DMS79 treated with DMSO at 0.1 percent for 48 hours (cell line): ENCODE data around the gene FMN1.

ENCODE experiments used
- DNase-seq: peaks from one replicate; lab custom pipeline; 2025; lab: John Stamatoyannopoulos, UW

The FMN1 gene

DNA sequence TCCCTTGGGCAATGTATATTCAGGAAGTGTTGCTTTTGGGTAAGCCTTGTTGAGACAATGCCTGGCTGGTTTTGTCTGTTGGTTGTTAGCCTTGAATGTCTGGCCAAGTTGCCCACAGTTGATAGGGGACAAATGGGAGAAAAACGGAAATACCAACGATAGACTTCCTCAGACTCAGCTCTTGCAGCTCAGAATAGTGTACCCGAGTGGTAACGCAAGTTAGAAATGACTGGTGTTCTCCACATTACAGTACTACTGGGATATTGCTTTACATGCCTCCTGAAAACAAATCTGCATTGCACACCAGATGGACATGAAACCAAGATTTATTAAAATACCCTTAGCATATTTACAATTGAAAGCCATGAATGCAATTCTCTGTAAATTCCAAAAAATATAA, 429.3 kb downstream of the FMN1 start:
- DNase-seq: no peak

DNA sequence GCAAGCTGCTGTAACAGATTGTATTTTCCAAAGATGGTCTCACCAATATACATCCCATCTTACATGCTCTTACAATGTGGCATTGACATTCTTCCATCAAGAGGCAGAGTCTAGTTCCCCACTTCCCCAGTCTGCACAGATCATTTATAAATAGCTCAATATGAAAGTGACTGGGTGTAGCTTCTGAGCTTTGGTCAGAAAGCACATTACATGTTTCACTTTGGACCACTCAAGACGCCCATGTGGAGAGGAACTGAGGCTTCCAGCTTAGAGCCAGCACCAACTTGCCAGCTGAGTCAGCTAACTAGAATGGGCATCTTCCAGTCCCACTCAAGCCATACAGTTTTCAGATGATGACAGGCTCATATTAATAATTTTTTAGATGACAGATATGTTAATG, 431.2 kb downstream of the FMN1 start:
- DNase-seq: no peak

DNA sequence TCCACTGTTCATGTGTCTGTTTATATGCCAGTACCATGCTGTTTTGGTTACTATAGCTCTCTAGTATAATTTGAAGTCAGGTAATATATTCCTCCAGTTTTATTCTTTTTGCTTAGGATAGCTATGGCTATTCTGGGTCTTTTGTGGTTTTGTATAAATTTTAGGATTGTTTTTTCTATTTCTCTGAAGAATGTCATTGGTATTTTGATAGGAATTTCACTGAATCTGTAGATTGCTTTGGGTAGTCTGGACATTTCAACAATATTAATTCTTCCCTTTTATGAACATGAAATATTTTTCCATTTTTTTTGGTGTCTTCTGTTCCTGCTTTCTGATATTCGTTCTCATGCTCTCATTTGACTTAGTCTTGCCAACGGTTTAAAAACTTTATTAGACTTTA, 437.1 kb downstream of the FMN1 start:
- DNase-seq: no peak

DNA sequence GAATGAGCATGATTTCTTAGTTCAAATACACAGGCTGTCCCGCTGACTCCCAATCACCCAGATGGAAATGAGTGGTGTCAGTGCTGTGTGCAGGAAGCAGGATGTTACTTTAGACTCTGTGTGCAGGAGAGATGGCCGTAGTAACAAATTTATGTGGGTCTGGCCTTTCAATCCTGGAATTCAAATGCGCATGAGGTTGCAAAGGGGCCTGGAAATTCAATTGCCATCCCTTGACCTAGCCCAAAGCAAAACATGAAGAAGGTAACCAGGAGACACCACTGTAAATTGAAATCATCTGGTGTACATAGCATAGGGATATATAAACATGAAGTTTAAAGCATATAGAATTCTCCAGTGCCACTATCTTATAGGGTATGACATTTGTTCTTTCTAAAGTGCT, 443.5 kb downstream of the FMN1 start:
- DNase-seq: no peak

DNA sequence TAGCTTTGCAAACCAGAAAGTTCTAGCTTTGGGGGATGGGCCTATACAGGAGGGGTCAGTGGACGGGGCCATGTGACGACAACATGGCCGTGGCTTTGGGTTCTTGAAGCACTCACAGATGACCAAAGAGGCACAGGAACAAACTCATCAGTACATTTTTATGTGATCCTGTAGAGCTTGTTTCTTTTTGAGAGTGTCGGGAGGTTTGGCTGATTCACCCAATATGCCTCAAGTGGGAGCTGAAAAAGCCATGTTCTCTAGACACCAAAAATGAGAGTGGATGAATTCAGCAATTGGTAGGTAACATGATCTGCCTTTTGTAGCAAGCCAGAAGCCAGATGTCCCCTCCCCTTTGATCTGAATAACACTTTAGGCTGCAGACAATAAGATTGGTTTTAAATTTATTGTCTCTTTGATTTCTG, 446.6 kb downstream of the FMN1 start:
- DNase-seq: peak; percentile 36

DNA sequence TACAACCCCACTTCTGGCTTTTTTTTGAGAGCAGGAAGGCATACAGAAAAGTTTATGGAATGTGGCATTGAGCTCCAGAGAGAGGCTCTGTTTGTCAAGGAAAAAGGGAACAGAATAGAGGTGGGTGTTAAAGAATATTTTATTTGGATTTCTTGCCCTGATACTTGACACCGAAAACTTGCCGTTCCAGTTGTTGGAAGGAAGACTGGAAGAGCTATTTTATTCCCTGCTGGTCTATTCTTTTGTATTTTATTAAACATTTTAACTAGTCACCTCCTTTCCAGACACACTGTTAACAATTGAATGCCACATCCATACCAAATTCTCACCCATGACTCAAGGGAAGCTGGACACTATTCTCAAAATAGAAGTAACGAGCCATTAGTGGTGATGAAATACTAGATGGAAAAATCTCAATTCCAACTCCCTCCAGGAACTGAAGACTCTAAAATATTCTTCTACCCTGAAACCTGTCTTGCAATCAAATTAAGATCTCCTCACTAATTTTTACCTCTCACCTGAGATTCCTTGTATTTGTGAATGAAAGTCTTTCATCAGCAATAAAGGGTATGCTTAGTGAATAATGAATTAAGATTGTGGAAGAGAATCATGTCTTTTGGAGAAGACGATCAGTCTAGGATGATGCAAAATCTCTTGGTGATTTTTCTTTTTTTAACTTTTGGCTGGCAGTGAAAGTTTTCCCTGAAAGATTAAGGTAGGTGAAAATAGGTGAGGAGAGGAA, 448.2 kb downstream of the FMN1 start:
- DNase-seq: no peak

DNA sequence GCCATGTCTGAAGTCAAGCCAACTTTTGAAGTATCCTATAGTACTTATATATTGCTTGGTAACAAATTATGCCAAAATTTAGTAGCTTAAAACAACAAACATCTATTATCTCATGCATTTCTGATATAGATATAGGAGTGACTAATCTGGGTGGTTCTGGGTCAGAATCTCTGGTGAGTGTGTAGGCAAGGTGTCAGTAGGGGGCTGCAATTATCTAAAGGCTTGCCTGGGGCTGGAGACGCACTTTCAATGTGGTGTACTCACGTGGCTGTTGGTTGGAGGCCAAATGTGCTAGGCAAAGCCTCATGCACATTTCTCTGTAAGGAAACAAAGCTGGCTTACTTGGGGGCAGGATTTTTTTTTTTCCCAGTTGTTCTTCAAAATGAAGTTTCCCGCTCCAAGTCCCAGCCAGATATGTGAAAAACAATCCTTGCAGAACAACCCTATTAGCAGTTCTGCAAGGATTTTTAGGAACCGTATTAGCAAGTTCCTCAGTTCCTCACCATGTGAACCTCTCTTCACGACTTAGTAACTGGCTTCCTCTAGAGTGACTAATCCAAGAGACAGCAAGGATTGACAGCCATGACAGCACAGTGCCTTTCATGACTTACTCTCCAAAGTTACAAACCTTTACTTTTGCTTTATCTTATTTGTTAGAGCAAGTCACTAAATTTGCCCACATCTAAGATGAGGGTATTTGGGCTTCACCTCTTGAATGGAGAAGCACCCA, 450.9 kb downstream of the FMN1 start:
- DNase-seq: no peak

DNA sequence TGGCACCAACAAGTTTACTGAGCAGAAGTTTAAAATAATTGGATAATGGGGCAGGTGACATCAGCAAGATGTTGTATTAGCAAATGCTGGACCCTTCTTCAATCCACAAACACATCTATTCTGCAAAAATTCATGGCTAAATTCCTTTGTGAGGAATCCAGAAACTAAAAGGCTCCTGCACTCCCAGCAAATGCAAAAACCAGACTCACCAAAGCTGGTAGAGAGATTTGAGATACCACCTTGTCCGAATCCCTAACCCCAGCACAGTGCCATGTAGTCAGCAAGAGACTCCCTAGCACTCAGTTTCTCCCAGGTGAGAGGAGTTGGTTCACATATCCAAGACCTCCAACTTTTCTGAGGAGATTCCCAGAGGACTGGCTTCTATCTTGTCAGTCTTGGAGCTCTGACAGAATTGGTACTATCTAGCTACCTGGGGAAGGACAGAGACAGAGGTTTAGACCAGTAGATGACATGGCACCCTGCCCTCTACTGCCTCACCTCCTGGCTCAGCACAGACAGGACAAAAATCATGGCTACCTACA, 454.9 kb downstream of the FMN1 start:
- no peak for DNase-seq

DNA sequence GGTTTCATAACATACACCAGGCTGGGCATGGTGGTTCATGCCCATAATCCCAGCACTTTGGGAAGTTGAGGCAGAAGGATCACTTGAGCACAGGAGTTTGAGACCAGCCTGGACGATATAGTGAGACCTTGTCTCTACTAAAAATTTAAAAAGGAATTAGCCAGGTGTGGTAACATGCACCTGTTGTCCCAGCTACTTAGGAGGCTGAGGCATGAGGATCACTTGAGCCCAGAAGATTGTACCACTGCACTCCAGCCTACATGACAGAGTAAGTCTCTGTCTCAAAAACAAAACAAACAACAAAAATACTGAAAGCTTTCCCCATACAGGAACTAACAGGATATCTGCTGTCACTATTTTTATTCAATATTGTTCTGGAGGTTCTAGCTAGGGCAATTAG, 455.8 kb downstream of the FMN1 start:
- DNase-seq: no peak

DNA sequence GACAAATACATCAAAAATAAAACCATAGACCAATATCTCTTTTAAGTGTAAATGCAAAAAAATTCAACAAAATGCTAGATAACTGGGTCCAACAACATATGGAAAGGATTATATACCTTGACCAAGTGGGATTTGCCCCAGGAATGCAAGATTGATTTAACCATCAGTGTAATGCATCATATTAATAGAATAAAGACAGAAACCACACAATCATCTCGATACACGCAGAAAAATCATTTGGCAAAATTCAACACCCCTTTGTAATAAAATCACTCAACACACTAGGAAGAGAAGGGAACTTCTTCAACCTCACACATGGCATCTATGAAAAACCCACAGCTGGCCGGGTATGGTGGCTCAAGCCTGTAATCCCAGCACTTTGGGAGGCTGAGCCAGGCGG, 457.2 kb downstream of the FMN1 start:
- DNase-seq: no peak

DNA sequence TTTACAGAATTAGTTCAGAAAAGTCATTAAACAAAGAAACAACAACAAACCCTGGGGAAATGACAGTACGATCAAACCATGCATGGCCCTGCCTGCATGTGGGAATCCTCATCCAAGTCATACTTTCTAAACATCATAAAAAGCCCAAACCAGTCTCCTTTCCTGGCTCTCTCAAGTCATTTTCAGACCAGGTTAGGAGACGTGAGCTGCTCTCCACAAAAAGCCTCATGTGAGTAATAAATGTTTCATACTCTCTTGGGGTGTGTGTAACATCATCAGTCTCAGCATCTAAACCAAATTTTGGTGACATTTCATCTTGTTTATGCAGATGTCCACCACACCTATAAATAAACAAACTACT, 457.8 kb downstream of the FMN1 start:
- no peak for DNase-seq

DNA sequence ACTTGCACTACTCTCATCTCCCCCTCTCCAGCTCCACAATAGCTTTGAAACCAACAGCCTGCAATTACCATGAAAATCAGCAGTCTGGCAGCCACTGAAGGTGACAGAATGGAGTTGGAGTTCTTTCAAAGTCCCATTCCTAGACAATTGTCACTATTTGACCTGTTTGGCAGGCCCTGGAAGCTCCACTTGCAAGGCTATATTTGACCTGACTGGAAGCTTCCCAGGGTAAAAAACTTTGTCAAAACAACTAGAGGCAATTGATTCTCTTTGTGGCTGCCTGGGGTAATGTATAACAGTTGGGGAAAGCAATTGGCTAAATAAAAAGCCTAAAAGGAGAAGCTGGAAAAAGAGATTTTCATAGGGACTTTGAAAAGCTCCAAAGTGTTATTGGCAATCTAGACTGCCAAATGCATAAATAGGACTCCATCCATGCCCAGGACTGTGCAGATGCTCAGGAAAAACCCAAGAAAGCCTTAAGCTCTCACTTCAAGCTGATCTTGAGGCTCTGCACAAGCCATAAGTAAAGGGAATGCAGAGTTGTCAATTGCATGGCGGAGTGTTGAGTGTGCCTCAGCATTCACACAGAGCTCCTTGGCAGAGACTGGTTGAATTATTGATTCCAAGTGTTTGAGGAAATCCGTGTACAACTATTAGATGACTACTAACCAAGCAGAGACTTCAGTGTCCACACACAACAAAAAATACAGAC, 458.4 kb downstream of the FMN1 start:
- DNase-seq: no peak

DNA sequence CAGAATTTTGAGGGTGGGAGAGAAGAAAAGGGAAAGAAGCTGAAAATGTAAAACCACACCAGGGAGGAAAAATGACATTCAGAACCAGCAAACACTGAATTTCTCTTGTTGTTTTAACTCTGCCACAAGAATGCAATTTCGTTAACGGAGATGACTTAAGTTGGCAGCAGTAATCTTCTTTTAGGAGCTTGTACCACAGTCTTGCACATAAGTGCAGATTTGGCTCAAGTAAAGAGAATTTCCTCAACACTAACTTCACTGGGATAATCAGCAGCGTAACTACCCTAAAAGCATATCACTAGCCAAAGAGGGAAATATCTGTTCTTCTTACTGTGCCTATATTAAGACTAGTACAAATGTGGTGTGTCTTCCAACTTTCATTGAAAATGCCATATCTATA, 461.2 kb downstream of the FMN1 start:
- DNase-seq: peak; percentile 51

DNA sequence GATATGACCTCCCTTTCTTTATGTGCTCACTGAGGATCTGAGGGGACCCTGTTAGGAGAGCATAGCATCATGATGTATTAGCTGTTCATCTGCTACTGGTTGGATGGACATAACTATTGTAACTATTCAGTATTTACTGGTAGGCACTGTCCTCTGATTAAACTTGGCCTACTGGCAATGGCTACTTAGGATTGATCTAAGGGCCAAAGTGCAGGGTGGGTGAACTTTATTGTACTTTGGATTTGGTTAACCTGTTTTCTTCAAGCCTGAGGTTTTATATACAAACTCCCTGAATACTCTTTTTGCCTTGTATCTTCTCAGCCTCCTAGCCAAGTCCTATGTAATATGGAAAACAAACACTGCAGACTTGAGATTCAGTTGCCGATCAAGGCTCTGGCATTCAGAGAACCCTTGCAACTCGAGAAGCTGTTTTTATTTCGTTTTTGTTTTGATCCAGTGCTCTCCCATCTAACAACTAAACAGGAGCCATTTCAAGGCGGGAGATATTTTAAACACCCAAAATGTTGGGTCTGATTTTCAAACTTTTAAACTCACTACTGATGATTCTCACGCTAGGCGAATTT, 461.8 kb downstream of the FMN1 start:
- DNase-seq: peak; percentile 12

DNA sequence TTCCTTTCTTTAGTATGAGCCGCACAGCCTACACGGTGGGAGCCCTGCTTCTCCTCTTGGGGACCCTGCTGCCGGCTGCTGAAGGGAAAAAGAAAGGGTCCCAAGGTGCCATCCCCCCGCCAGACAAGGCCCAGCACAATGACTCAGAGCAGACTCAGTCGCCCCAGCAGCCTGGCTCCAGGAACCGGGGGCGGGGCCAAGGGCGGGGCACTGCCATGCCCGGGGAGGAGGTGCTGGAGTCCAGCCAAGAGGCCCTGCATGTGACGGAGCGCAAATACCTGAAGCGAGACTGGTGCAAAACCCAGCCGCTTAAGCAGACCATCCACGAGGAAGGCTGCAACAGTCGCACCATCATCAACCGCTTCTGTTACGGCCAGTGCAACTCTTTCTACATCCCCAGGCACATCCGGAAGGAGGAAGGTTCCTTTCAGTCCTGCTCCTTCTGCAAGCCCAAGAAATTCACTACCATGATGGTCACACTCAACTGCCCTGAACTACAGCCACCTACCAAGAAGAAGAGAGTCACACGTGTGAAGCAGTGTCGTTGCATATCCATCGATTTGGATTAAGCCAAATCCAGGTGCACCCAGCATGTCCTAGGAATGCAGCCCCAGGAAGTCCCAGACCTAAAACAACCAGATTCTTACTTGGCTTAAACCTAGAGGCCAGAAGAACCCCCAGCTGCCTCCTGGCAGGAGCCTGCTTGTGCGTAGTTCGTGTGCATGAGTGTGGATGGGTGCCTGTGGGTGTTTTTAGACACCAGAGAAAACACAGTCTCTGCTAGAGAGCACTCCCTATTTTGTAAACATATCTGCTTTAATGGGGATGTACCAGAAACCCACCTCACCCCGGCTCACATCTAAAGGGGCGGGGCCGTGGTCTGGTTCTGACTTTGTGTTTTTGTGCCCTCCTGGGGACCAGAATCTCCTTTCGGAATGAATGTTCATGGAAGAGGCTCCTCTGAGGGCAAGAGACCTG, 463.5 kb downstream of the FMN1 start:
- no peak for DNase-seq

DNA sequence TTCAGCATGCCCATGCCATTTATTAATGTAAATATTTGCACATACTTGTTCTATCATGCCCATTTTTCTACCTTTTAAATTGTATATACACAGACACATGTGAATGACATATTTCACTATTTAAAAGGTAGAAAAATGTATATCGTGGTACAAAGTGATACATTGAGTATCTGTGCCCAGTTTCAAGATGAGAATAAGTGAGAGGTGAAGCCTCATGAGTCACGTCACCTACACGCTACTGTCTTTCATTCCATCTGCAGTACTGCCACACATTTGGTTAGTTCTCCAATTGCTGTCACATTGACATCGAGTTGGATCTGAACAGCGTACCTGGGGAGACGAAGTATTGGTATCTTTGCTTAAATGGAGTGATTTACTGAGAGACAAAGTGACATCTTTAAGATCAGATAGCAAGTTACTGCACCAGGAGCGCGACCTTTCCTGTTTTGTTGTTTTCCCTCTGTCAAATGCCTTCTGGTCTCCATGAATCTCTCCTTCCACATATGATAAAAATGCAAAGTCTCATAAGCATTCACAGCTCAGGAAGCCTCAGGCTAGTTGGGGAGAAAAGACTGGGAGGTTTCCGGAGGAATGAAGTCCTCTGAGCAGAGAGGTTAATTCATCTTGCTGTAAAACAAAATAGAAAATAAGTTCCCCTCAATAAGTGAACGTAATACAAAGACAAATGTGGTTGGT, 464.7 kb downstream of the FMN1 start:
- DNase-seq: no peak

DNA sequence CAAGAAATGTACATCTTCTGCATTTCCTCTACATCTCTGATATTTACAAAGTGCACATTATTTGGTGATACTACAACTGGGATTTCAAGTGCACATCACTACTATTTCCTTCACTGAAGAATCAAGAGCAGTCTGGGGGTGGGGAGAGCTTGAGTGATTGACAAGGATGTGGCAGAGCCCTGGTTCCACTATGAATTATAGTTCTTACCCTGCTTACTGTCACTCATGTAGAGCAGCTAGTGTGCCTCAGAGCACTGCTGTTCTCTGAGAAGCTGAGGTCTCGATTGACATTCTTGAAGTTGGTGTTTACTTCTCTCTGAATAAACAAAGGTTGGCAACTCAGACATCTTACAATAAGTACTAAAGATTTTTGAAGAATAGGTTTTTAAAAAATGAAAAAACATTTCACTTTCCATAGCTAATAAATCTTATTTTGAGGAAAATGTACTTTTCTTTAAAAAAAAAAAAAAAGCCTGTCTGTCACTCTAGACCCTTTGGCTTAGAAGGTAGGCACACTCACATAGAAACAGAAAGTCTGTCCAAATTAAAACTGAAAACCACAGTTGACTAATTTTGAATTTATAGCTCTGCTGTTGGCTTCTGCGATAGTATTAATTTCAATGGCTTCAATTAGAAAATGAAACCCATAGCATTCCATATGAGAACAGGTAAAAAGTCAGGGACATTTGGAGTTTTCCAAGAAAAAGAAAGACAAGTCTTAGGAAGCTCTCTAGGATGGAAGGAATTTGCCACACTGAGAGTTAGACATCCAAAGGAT, 471.2 kb downstream of the FMN1 start:
- no peak for DNase-seq

DNA sequence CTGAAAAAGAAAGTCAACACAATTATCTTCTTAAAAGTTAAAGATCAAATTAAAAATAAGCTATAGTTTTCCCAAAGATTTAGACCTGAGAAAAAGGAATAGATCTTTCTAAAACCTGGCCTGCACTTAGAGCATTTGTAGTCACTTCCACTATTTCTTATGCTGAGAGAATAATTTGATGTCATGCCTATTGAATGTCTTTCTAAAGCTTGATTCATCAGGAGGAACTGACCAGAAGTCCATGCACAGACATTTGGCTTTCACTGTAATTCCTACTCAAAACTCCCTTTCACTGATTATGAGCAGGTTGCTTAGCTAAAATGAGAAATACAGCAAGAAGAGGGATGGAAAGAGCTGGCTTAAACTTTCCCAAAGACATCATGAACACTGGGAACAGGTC, 472.4 kb downstream of the FMN1 start:
- no peak for DNase-seq

DNA sequence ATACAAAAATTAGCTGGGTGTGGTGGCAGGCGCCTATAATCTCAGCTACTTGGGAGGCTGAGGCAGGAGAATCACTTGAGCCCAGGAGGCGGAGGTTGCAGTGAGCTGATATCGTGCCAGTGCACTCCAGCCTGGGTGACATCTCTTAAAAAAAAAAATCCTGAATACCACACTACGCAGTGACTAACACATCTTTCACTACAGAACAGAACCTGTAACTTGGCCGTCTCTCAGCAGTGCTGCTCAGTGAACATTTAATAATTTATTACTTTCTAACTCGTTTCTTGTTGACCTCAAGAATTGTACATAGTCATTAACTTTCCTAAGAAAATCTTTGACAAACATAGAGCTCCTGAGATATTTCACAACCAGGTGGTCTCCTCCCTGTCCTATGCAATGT, 472.9 kb downstream of the FMN1 start:
- DNase-seq: no peak
